ENCODE results near the gene TMIGD1.

The TMIGD1 gene

DNA sequence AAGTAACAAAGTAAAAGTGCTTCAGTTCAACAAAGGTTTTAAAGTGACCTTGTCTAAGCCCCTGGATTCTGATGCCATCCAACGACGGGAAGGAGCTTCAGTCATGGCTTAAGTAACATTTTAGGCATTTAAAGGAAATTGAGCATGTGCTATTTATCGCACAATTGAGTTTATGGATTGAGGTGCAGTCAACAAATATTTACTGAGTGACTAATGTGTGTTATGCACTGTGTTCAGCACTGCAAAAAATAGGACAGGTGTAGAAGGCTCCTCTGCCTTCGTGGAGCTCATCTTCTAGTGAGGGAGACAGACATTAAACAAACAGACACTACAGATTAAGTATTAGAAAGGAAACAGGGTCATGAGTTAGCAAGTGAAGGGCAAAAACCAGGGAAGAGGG is 12.5 kb downstream of the TMIGD1 start:
- Histone ChIP-seq H3K18ac (ENCODE audit: low read length) (no peak overlapping the region), H2BK5ac (ENCODE audit: low read length) (no peak overlapping the region), H3K23ac (ENCODE audit: low read depth, low read length, poor library complexity) (no peak overlapping the region), H3K4me1 (ENCODE audit: control insufficient read depth in 2 of 2, insufficient read depth in 1 of 2, low read depth in 1 of 2, low read length in 2 of 2) (peaks cover 2 to 4% of the 10 kb centered on the region in 2 donors), H3K36me3 (replicated peaks in 1 of 2; ENCODE audit: control insufficient read depth in 2 of 2, insufficient read depth in 2 of 2, low read length in 2 of 2) (no peaks in the 10 kb centered on the region), H2BK15ac (ENCODE audit: low read length) (no peak overlapping the region), H3K4me2 (ENCODE audit: insufficient read depth, low read length, poor library complexity, severe bottlenecking) (no peak overlapping the region), H2BK12ac (ENCODE audit: low read length) (no peak overlapping the region), H2AFZ (ENCODE audit: low read length) (no peak overlapping the region), H4K8ac (ENCODE audit: low read depth, low read length) (no peak overlapping the region), H3K4ac (ENCODE audit: low read length) (no peak overlapping the region), H3K27ac (replicated peaks; ENCODE audit: low read length) (no peak overlapping the region), H2BK120ac (ENCODE audit: low read depth, low read length) (no peak overlapping the region), H2AK5ac (ENCODE audit: low read depth, low read length) (no peak overlapping the region), H3K9me3 (replicated peaks in 1 of 2; ENCODE audit: control insufficient read depth in 2 of 2, insufficient read depth in 1 of 2, low read depth in 1 of 2, low read length in 2 of 2) (no peaks in the 10 kb centered on the region), H3K27me3 (ENCODE audit: control insufficient read depth in 3 of 3, insufficient read depth in 3 of 3, low read depth in 1 of 3, low read length in 3 of 3) (peaks cover 0 to 43% (median 0%) of the 10 kb centered on the region in 3 experiments), H3K9ac (ENCODE audit: low read depth, low read length, poor library complexity) (no peak overlapping the region), H4K91ac (ENCODE audit: low read depth, low read length, poor library complexity) (no peak overlapping the region), H3K14ac (ENCODE audit: low read length) (no peak overlapping the region), H3K79me1 (ENCODE audit: low read depth, low read length) (no peaks in the 10 kb centered on the region), H3K4me3 (ENCODE audit: low read length in 2 of 2) (no peak overlapping the region)
- no peak for DNase-seq (ENCODE audit: low spot score)
- no CpG with 5 or more reads among the region's 4 CpGs for WGBS, 2 donors (ENCODE audit: extremely low coverage in 2 of 2, insufficient read length in 2 of 2, insufficient replicate concordance in 1 of 2)

GRCh38 chr17:30318155-30318554 is 15.7 kb downstream of the TMIGD1 start:
- Histone ChIP-seq H2BK12ac (ENCODE audit: low read length) (no peak overlapping the region), H2BK120ac (ENCODE audit: low read depth, low read length) (no peak overlapping the region), H3K4me1 (ENCODE audit: control insufficient read depth in 2 of 2, insufficient read depth in 1 of 2, low read depth in 1 of 2, low read length in 2 of 2) (no peaks in the 10 kb centered on the region), H3K18ac (ENCODE audit: low read length) (no peak overlapping the region), H3K4me2 (ENCODE audit: insufficient read depth, low read length, poor library complexity, severe bottlenecking) (no peak overlapping the region), H2BK15ac (ENCODE audit: low read length) (no peak overlapping the region), H3K9ac (ENCODE audit: low read depth, low read length, poor library complexity) (no peak overlapping the region), H3K4me3 (ENCODE audit: low read length in 2 of 2) (no peak overlapping the region), H2AK5ac (ENCODE audit: low read depth, low read length) (no peak overlapping the region), H2BK5ac (ENCODE audit: low read length) (no peak overlapping the region), H3K9me3 (replicated peaks in 1 of 2; ENCODE audit: control insufficient read depth in 2 of 2, insufficient read depth in 1 of 2, low read depth in 1 of 2, low read length in 2 of 2) (no peaks in the 10 kb centered on the region), H3K23ac (ENCODE audit: low read depth, low read length, poor library complexity) (no peak overlapping the region), H3K27ac (replicated peaks; ENCODE audit: low read length) (no peak overlapping the region), H3K4ac (ENCODE audit: low read length) (no peak overlapping the region), H2AFZ (ENCODE audit: low read length) (no peak overlapping the region), H3K14ac (ENCODE audit: low read length) (no peak overlapping the region), H3K79me1 (ENCODE audit: low read depth, low read length) (no peaks in the 10 kb centered on the region), H4K8ac (ENCODE audit: low read depth, low read length) (no peak overlapping the region), H3K36me3 (replicated peaks in 1 of 2; ENCODE audit: control insufficient read depth in 2 of 2, insufficient read depth in 2 of 2, low read length in 2 of 2) (no peaks in the 10 kb centered on the region), H4K91ac (ENCODE audit: low read depth, low read length, poor library complexity) (no peak overlapping the region), H3K27me3 (ENCODE audit: control insufficient read depth in 3 of 3, insufficient read depth in 3 of 3, low read depth in 1 of 3, low read length in 3 of 3) (peaks cover 0 to 38% (median 0%) of the 10 kb centered on the region in 3 experiments)
- WGBS, 2 donors (ENCODE audit: extremely low coverage in 2 of 2, insufficient read length in 2 of 2, insufficient replicate concordance in 1 of 2): no CpG with 5 or more reads among the region's 3 CpGs
- no peak for DNase-seq (ENCODE audit: low spot score)

GRCh38 chr17:30316736-30317135 is 17.1 kb downstream of the TMIGD1 start:
- Histone ChIP-seq H3K14ac (ENCODE audit: low read length) (no peak overlapping the region), H3K27me3 (ENCODE audit: control insufficient read depth in 3 of 3, insufficient read depth in 3 of 3, low read depth in 1 of 3, low read length in 3 of 3) (peaks cover 0 to 36% (median 0%) of the 10 kb centered on the region in 3 experiments), H3K4me1 (ENCODE audit: control insufficient read depth in 2 of 2, insufficient read depth in 1 of 2, low read depth in 1 of 2, low read length in 2 of 2) (no peaks in the 10 kb centered on the region), H2AFZ (ENCODE audit: low read length) (no peak overlapping the region), H3K9ac (ENCODE audit: low read depth, low read length, poor library complexity) (no peak overlapping the region), H3K9me3 (replicated peaks in 1 of 2; ENCODE audit: control insufficient read depth in 2 of 2, insufficient read depth in 1 of 2, low read depth in 1 of 2, low read length in 2 of 2) (no peaks in the 10 kb centered on the region), H3K36me3 (replicated peaks in 1 of 2; ENCODE audit: control insufficient read depth in 2 of 2, insufficient read depth in 2 of 2, low read length in 2 of 2) (no peaks in the 10 kb centered on the region), H3K4ac (ENCODE audit: low read length) (no peak overlapping the region), H2BK120ac (ENCODE audit: low read depth, low read length) (no peak overlapping the region), H2BK15ac (ENCODE audit: low read length) (no peak overlapping the region), H3K4me3 (ENCODE audit: low read length in 2 of 2) (no peak overlapping the region), H2BK5ac (ENCODE audit: low read length) (no peak overlapping the region), H4K8ac (ENCODE audit: low read depth, low read length) (no peak overlapping the region), H3K4me2 (ENCODE audit: insufficient read depth, low read length, poor library complexity, severe bottlenecking) (no peak overlapping the region), H3K27ac (replicated peaks; ENCODE audit: low read length) (no peak overlapping the region), H2AK5ac (ENCODE audit: low read depth, low read length) (no peak overlapping the region), H4K91ac (ENCODE audit: low read depth, low read length, poor library complexity) (no peak overlapping the region), H3K18ac (ENCODE audit: low read length) (no peak overlapping the region), H3K23ac (ENCODE audit: low read depth, low read length, poor library complexity) (no peak overlapping the region), H3K79me1 (ENCODE audit: low read depth, low read length) (no peaks in the 10 kb centered on the region), H2BK12ac (ENCODE audit: low read length) (no peak overlapping the region)
- WGBS, 2 donors (ENCODE audit: extremely low coverage in 2 of 2, insufficient read length in 2 of 2, insufficient replicate concordance in 1 of 2): no CpG with 5 or more reads among the region's 1 CpG
- no peak for DNase-seq (ENCODE audit: low spot score)

- Histone ChIP-seq H3K23ac (ENCODE audit: low read depth, low read length, poor library complexity) (no peak overlapping the region), H3K9ac (ENCODE audit: low read depth, low read length, poor library complexity) (no peak overlapping the region), H2BK120ac (ENCODE audit: low read depth, low read length) (no peak overlapping the region), H2AK5ac (ENCODE audit: low read depth, low read length) (no peak overlapping the region), H3K18ac (ENCODE audit: low read length) (no peak overlapping the region), H3K9me3 (replicated peaks in 1 of 2; ENCODE audit: control insufficient read depth in 2 of 2, insufficient read depth in 1 of 2, low read depth in 1 of 2, low read length in 2 of 2) (no peaks in the 10 kb centered on the region), H2BK12ac (ENCODE audit: low read length) (no peak overlapping the region), H3K36me3 (replicated peaks in 1 of 2; ENCODE audit: control insufficient read depth in 2 of 2, insufficient read depth in 2 of 2, low read length in 2 of 2) (no peaks in the 10 kb centered on the region), H2BK5ac (ENCODE audit: low read length) (no peak overlapping the region), H2BK15ac (ENCODE audit: low read length) (no peak overlapping the region), H3K79me1 (ENCODE audit: low read depth, low read length) (no peaks in the 10 kb centered on the region), H3K4me2 (ENCODE audit: insufficient read depth, low read length, poor library complexity, severe bottlenecking) (no peak overlapping the region), H3K14ac (ENCODE audit: low read length) (no peak overlapping the region), H3K27ac (replicated peaks; ENCODE audit: low read length) (no peak overlapping the region), H3K4ac (ENCODE audit: low read length) (no peak overlapping the region), H4K8ac (ENCODE audit: low read depth, low read length) (no peak overlapping the region), H3K4me1 (ENCODE audit: control insufficient read depth in 2 of 2, insufficient read depth in 1 of 2, low read depth in 1 of 2, low read length in 2 of 2) (no peaks in the 10 kb centered on the region), H4K91ac (ENCODE audit: low read depth, low read length, poor library complexity) (no peak overlapping the region), H3K4me3 (ENCODE audit: low read length in 2 of 2) (no peak overlapping the region), H3K27me3 (ENCODE audit: control insufficient read depth in 3 of 3, insufficient read depth in 3 of 3, low read depth in 1 of 3, low read length in 3 of 3) (peaks cover 0 to 32% (median 0%) of the 10 kb centered on the region in 3 experiments), H2AFZ (ENCODE audit: low read length) (no peak overlapping the region)
- no CpG with 5 or more reads among the region's 2 CpGs for WGBS, 2 donors (ENCODE audit: extremely low coverage in 2 of 2, insufficient read length in 2 of 2, insufficient replicate concordance in 1 of 2)
- no peak for DNase-seq (ENCODE audit: low spot score)
Measured at GRCh38 chr17:30315106-30315505, 18.8 kb downstream of the TMIGD1 start.

Measured in neuronal stem cell (in vitro differentiated cells).